Activated CD8-positive, alpha-beta memory T cell treated with anti-CD3 and anti-CD28 coated beads for 48 hours (primary cell): ENCODE measurements around the gene PDAP1.
"Not testable (repeated sequence)": the region's sequence is repeated elsewhere in the genome, so short reads cannot be mapped to it uniquely, and the experiment has no call there.

ENCODE experiments used
- DNase-seq, 3 experiments: peaks; one replicate each; pipeline ENCODE4 v3.0.0-alpha.2; 2020; ENCODE audit warnings: low read depth in 2 of 3, low spot score in 2 of 3

The PDAP1 gene

DNA sequence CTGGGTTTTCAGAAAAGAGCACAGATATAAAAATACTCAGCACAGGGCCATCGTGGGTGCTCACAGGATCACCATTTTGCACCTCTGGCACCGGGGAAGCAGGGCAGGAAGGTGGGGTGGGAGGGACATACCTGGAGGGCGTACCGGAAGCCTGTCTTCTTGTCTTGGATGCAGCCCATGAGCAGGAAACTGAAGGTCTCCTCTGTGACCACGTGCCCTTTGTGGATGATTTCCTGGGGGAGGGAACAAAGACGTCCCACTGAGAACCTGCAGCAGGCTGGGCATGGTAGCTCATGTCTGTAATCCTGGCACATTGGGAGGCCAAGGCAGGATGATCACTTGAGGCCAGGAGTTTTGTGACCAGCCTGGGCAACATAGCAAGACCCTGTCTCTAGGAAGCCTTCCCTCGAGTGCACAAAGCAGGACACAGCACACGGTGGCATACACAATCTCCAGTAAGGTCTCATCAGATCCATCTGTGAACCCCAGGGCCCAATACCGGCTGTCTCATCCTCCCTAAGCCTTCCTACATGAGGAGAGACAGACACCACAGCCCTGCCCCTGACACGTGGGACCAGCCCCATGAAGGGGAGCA is 20.7 kb upstream of the PDAP1 start:
- DNase-seq, result no peak

DNA sequence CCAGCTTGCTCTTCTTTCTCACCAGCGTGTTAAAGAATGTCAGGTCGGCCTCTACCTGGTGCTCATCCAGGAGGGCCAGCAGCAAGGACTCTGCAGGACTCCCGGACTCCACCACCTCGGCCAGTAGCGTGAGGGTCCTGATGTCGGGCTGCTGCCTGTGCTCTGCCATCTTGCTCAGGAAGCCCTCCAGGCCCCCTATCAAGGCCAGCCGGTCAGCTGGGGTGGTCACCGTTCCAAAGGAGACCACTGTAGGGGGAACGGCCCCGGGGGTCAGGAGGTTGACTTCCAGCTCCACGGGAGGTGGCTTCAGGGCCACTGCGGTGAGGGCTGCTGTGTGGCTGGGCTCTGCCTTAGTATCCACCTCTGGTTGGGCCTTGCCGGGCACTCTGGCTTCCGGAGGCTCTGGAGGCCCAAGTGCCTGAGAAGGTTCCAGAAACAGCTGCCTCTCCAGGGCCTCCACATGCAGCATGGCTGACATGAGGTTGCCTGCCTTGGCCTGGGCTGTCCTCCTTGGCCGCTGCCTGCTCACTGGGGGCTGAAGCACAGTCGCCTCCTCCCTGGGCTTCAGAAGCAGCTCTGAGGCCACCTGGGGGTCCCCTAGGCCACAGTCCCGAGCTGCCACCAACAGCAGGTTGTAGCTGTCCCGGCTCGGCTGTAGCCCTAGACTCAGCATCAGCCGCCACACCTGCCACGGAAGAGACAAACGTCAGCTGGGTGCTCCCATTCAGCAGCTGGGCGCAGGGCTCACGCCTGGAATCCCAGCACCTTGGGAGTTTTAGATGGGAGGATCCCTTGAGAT is 16.7 kb upstream of the PDAP1 start:
- no peak for DNase-seq

DNA sequence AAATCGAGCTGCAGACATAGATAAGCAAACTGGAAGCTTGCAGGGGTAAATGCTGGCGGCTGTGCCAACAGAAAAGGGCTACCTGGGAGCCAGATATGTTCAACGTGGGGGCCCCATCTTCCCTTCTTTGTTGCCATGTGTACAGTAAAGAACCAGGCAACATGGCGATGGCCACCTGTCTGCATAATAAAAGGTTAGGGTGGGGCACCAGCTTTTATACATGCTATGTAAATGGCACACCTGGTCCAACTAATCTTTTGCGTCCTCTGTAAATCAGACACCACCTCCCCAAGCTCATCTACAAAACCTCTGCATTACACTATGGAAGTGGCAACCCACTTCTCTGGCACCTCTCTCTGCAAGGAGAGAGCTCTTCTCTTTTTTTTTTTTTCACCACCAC is 14.2 kb upstream of the PDAP1 start:
- DNase-seq, result no peak

DNA sequence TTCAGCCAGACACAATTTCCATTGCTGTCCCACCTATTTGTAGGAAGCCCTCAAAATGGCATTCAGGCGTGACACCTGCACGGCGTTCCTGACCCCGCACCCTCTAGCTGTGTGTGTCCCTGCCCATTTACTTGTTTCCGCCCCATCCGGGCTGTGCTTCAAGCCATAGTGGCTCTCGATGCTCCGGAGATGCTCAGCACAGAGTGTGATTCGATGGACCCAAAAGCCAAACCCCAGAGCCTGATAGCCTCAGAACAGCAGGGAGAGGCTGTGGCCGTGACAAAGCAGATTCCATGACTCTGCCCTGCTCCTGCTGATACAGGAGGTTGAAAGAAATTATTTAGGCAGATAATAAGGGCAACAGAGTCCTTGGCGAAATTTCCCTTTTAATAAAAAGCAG is 13.8 kb upstream of the PDAP1 start:
- no peak for DNase-seq

DNA sequence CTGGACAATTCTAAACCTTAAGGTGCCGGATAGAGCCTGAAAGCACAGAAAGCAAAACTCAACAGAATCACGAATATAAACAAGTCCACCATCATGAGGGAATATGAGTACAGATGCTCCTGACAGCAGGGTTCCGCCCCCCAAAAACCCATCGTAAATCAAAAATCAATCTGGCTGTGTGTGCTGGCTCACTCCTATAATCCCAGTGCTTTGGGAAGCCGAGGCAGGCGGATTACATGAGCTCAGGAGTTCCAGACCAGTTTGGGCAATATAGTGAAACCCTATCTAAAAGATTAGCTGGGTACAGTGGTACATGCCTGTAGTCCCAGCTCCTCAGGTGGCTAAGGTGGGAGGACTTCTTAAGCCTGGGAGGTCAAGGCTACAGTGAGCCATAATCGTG is 12.6 kb upstream of the PDAP1 start:
- no peak for DNase-seq

DNA sequence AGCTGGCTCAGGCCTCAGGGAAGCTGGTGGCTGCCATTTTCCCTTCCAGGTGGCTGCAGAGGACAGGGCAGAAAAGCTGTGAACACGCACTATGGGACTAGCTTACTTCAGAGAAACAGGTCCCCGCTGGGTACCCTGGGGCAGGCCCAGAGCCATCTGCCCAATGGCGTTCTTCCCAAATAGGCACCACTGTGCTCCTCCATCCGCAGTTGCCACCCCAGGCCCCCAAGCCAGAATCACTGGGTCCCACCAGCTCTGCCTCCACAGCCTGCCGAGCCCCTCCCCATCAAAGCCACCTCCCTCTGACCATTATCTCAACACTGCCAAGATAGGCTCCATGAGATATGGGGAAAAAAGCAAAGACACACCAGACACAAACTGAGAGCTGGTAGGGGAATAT is 11.8 kb upstream of the PDAP1 start:
- no peak for DNase-seq

DNA sequence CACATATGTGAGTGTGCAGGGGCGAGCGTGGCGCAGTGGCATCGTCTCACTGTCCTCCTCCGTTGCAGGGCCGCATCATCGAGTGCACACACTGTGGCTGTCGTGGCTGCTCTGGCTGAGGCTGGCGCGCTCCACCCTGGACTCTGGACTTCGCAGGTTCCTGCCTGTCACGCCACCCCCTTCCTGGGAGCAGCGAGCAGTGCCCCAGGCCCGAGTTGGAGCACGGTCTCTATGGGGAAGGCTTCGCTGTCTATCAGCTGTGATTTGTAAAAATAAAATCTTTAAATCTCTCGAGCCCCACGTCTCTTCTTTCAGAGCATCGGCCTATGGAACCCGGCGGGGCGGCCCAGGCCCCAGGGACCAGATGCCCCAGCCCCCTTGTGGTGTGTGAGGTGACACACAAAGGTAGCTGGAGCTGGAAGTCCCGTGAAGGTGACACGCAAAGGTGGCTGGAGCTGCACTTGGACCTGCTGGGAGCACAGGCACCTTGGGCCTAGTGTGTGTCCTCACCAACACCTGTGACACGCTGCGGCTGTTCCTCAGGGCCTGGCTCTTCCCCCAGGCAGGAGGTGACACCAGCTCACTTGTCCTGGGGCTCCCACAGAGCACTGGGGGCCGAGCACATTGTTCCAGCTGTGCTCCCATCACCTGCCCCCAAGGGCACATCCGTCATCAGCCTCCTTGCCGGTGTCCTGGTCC is 11.1 kb upstream of the PDAP1 start:
- DNase-seq, result no peak

DNA sequence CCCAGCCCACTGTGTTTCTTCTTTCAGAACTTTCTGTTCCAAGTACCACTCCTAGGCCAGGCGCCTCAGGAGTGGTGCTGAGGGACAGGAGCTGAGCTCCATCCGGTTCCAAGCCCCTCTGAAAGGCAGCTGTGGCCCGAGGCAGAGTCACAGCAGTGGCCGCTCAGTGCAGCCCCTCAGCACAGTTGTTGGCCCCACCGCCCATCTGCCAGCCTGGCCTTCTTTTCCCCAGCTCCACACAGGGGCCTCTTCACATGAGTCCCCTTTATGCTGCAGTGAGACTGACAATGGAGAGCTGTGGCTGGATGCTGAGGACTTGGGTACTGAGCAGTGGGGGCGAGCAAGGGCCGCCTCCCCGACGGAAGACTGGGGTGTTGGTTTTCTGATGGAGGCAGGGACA is 9.9 kb upstream of the PDAP1 start:
- no peak for DNase-seq

DNA sequence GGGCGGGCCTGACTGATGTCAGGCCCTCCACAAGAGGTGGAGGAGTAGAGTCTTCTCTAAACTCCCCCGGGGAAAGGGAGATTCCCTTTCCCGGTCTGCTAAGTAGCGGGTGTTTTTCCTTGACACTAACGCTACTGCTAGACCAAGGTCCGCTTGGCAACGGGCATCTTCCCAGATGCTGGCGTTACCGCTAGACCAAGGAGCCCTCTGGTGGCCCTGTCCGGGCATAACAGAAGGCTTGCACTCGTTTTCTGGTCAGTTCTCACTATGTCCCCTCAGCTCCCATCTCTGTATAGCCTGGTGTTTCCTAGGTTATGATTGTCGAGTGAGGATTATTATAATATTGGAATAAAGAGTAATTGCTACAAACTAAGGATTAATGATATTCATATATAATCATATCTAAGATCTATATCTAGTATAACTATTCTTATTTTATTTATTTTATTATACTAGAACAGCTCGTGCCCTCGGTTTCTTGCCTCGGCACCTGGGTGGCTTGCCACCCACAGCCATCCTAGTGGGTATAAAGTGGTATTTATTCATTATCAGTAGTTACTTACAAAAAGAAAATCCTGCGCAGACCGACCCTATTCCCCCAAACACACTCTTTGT is 7.2 kb upstream of the PDAP1 start:
- not testable (repeated sequence) for DNase-seq

DNA sequence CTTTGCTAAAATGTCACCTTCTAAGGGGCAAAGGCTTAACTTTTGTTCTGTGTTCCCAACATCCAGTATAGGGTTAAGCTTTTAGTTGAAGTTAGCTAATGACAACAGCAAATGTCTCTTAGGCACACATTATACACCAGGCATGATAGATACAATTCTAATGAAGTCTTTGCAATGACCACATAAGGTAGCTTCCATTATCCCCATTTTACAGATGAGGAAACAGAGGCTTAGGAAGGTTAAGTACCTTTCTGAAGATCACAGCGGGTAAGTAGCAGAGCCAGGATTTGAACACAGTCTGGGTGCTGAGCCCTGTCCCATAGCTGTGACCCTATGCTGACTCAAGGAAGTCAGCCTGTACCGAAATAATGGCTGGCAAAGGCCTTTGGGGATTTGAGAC is 2.2 kb upstream of the PDAP1 start:
- DNase-seq, result no peak

DNA sequence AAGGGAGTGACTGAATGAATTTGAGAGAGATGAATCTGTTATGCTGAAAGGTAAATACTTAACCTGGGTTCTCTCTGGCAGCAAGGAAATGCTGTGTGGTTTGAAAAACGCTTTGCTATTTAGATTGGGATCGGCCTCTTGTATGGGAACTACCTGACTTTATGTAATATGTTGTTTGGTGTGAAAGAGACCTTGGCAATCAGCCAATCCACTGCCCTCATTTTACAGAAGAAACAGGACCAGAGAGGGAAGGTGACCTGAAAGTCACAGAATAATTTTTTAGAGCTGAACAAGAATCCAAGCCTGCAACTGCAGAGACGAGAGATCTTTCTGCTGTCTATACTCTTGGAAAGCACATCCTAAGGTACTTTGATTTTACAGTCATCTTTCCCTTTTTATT is 1.4 kb upstream of the PDAP1 start:
- DNase-seq, result no peak

DNA sequence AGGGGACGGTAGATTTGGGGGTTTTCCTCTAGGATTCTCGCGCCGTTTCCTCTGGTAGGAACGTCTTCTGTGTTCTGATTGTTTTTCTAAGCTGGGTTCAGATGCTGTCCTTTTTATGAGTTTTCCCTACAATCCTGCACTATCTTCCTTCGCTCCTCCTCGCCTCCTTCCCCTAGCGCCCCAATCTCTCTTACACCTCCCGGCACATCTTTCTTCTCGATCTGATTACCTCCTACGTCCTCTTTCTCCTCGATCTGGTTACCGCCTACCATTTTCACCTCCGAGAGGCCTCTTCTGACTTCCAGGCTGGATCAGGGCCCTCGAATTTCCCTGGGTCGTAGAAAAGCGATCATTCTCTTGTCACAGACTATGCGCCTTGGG is 785 bp upstream of the PDAP1 start:
- no peak for DNase-seq

DNA sequence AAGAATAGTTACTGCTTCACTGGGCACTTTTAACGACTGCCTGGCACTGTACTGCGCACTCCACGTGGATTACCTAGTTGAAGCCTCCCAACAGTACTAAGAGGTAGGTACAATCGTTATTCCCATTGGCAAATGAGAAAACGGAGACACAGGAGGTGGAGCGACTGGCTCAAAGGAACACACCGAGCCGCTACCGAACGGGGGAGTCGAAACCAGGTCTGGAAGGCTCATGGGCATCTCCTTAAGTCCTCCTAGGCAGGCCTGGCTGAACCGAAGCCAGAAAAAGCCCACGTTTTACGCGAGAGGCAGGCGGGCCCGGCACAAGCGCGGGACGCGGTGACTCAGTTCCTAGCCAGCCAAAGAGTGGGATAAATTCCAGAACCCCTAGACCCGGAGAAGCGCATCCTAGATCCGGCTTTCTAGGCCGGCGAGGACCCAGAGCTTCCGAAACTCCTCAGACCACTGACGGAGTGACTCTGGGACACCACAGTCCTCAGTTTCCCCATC is 472 bp downstream of the PDAP1 start:
- no peak for DNase-seq

DNA sequence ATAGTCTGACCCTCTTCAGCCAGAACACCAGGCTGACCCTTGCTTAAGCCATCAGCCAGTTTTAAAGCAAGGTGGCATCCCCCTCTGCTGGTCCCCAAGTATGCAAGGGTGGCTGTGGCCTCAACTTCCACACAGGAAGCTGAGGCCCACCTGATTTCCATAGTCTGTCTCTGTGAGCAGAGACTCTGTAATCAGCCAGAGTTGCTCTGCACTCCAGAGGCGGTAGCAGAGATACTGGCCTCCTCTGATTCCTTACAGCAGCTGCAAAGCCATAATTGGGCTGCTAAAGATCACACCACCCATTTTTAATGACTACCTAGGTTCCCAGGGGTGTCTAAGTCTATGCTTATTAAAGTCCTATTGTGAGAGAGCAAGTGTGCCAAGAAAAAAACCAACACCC is 1.8 kb downstream of the PDAP1 start:
- no peak for DNase-seq

DNA sequence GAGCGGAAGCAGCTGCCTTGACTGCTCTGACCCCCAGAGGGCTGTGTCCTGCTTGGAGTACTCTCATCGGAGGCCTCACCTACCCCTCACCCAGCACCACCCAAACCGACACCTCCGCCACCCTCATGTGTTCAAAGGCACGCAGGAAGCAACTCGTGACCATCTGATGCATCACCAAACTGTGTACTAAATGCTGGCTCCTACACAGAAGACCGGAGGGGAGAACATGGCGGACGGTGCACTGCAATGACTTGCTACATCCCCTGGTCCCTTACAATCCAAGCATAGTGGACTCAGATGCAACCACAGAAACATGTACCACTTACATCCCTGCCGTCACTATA is 3.4 kb downstream of the PDAP1 start:
- DNase-seq, result no peak

DNA sequence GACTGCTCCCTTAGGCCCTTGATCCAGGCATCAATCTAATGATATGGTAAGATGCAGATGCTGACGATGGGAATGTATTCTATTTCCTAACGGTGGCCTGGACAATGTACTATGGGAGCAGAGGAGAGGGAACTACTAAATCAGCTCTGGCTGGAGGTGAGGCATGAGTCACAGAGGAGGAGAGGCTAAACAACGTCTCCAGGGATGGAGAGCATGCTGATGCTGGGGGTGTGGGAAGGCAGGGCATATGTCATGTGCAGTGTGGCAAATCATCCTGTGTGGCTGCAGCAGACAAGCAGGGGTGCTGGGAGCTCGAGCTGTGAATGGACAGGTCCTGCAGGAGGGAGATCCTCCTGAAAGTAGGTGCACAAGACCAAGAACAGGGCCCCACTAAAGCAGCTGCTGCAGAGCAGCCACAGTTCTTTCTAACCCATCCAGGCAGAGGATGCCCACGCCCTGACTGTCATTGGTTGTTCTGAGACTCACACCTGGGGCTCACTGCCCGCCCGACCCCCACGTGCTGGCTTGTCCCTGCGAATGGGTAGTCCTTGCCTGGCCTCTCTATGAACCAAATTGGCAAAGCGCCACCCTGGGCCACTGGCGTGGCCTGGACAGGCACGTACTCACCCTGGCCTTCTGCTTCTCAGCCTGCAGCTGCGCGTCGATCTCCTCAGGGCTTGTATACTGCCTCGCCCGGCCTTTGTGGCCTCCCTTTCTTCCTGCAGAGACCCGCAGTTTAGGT is 4.0 kb downstream of the PDAP1 start:
- no peak for DNase-seq

DNA sequence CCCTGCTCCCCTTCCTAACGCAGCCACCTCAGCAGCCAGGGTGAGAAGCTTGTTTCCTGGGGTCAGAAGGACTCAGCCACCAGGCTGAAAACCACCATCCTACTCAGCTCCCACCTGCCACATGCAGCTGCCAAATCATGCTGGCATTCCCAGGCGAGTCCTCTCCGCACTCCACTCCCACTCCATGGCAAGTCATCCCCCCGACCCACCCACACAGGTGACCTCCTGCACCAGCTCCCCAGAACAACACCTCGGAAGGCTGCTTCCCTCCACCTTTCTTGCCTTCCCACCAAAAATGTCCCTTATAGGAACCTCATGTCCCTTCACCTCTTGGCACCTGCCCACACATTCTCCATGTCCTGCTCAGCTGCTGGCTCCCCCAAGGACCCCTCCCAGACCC is 4.6 kb downstream of the PDAP1 start:
- DNase-seq, result no peak

DNA sequence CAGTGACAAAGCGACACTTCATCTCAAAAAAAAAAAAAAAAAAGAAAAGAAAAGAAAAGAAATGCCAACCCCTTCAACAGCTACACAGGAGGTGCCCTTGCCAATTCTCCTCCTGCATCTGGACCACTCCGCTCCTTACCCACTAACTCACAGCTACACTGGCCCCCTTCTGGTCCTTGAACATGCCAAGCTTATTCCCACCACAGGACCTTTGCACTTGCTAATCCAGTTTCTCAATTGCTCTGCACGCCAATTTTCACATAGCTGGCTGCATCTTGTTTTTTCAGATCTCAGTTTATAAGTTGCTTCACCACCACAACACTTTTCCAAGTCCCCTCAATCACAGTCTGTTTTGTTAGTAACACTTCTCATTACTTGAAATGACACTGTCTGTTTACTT is 5.5 kb downstream of the PDAP1 start:
- no peak for DNase-seq

DNA sequence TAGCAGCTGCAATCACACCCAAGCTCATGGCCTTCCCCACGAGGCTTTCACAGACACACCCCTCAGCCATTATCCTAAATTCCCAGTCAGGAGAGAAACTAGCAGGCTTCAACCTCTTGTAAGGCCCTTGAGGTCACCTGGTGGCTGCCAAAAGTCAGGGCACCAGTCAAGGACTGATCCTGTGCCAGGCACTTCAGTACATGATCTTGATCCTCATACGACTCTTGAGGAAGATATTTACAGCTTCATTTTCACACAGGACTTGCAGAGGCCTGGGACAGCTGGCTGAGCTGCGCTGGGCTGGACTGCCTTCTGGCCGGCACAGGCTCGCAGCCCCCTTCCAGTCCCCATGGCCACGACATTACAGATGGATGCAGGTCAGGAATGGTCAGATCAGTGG is 8.8 kb downstream of the PDAP1 start:
- DNase-seq, result no peak

DNA sequence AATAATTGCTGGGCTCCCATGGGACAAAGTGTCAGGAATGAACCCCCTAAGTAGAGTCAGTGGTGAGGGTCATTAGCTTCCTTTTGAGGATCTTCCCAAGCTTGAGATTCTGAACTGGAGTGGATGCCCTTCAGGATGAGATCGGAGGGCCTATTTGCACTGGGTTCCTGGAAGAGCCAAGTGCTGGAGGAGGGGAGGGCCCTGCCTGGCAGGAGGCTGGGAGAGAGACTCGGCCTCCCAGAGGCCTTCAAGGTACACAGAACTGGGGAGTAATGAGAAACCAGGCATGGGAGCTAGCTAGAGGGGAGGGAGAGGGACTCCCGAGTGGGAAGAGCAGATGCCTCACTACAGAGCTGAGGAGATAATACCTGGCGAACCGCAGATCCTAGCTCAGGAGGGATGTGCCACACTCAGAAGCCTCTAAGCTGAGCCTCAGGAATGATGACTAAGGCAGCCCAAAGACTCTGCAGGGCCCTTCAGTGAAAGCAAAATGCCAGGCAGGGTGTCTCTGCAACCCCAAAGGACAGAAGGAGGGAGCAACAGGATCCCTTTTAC is 9.4 kb downstream of the PDAP1 start:
- DNase-seq, result no peak
